NT2/D1 (cell line): ENCODE measurements around the gene NANP.

Experiments used
- DNase-seq: peaks from one replicate; pipeline ENCODE4 v3.0.0-alpha.2; 2011; ENCODE audit warnings: low read depth, low spot score
- H3K27me3 ChIP-seq: 2 replicates; pipeline ENCODE4 v1.6.0; 2011; ENCODE audit warnings: mild to moderate bottlenecking; ENCODE audit not compliant: insufficient read length, insufficient read depth
- H3K36me3 ChIP-seq: 2 replicates; pipeline ENCODE4 v1.6.1; 2011; ENCODE audit warnings: mild to moderate bottlenecking, low read length, mixed read lengths; ENCODE audit not compliant: insufficient read depth, insufficient read length
- H3K4me1 ChIP-seq: 2 replicates; pipeline ENCODE4 v1.5.1; 2011; ENCODE audit not compliant: insufficient read depth, insufficient read length
- H3K4me3 ChIP-seq: 2 replicates; pipeline ENCODE4 v1.5.1; 2011; ENCODE audit warnings: low read depth; ENCODE audit not compliant: insufficient read length
- H3K9ac ChIP-seq: 2 replicates; pipeline ENCODE4 v1.6.0; 2011; ENCODE audit warnings: low read depth; ENCODE audit not compliant: insufficient read length
- H3K9me3 ChIP-seq: 2 replicates; pipeline ENCODE4 v1.5.1; 2011; ENCODE audit warnings: mild to moderate bottlenecking, low read length; ENCODE audit not compliant: insufficient read depth
- SUZ12 ChIP-seq: IDR thresholded peaks from 2 replicates; pipeline ENCODE4 v1.6.1; 2011; ENCODE audit not compliant: insufficient read length, insufficient read depth; ENCODE audit errors: extremely low read depth
- YY1 ChIP-seq: IDR thresholded peaks from 2 replicates; pipeline ENCODE4 v1.6.1; 2011; ENCODE audit not compliant: insufficient read length, insufficient read depth
- ZNF274 ChIP-seq: IDR thresholded peaks from 2 replicates; pipeline ENCODE4 v1.6.1; 2011; ENCODE audit warnings: mild to moderate bottlenecking, low read depth, low read length

NANP gene

GRCh38 chr20:25565578-25566157, 58.1 kb downstream of the NANP start:
- no peak overlapping the region for H3K9ac ChIP-seq
- DNase-seq, result no peak
- no peak overlapping the region for H3K4me3 ChIP-seq
- peaks cover 3% of the 10 kb centered on the region for H3K4me1 ChIP-seq
- H3K9me3 ChIP-seq, result peaks cover 8% of the 10 kb centered on the region; the same call in 1 of the 2 replicates
- no peaks in the 10 kb centered on the region for H3K27me3 ChIP-seq
- TF ChIP-seq YY1 (no peak), SUZ12 (no peak), ZNF274 (no peak)
- H3K36me3 ChIP-seq, result peaks cover 5% of the 10 kb centered on the region

- no peak for TF ChIP-seq ZNF274
- TF ChIP-seq YY1, result no peak
- no peak for TF ChIP-seq SUZ12
- no peak for DNase-seq
- H3K27me3 ChIP-seq, result no peaks in the 10 kb centered on the region
- no peak overlapping the region for H3K9ac ChIP-seq
- H3K4me3 ChIP-seq, result no peak overlapping the region
- H3K4me1 ChIP-seq, result peaks cover 3% of the 10 kb centered on the region
- peaks cover 4% of the 10 kb centered on the region for H3K36me3 ChIP-seq
- peaks cover 8% of the 10 kb centered on the region; the same call in 1 of the 2 replicates for H3K9me3 ChIP-seq
These were observed 59.9 kb downstream of the NANP start for GRCh38 chr20:25563876-25564275.

GRCh38 chr20:25563362-25563761, 60.5 kb downstream of the NANP start:
- Histone ChIP-seq H3K36me3 (peaks cover 7% of the 10 kb centered on the region), H3K9ac (no peak overlapping the region), H3K27me3 (no peaks in the 10 kb centered on the region), H3K4me1 (peaks cover 3% of the 10 kb centered on the region), H3K4me3 (no peak overlapping the region), H3K9me3 (peaks cover 8% of the 10 kb centered on the region; the same call in 1 of the 2 replicates)
- TF ChIP-seq YY1, result no peak
- no peak for TF ChIP-seq ZNF274
- no peak for TF ChIP-seq SUZ12
- no peak for DNase-seq
